Activated CD4-positive, CD25-positive, alpha-beta regulatory T cell treated with anti-CD3 and anti-CD28 coated beads, Interleukin-2, amount 50 U/mL, for 16 hours (primary cell): ENCODE results near the gene ARL4A.
"Not testable (repeated sequence)": the region's sequence is repeated elsewhere in the genome, so short reads cannot be mapped to it uniquely, and the experiment has no call there.

Experiments used
- DNase-seq: peaks from one replicate; pipeline ENCODE4 v3.0.0-alpha.2; 2020; ENCODE audit warnings: low read depth, low spot score

The ARL4A gene, protein sequence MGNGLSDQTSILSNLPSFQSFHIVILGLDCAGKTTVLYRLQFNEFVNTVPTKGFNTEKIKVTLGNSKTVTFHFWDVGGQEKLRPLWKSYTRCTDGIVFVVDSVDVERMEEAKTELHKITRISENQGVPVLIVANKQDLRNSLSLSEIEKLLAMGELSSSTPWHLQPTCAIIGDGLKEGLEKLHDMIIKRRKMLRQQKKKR

DNA sequence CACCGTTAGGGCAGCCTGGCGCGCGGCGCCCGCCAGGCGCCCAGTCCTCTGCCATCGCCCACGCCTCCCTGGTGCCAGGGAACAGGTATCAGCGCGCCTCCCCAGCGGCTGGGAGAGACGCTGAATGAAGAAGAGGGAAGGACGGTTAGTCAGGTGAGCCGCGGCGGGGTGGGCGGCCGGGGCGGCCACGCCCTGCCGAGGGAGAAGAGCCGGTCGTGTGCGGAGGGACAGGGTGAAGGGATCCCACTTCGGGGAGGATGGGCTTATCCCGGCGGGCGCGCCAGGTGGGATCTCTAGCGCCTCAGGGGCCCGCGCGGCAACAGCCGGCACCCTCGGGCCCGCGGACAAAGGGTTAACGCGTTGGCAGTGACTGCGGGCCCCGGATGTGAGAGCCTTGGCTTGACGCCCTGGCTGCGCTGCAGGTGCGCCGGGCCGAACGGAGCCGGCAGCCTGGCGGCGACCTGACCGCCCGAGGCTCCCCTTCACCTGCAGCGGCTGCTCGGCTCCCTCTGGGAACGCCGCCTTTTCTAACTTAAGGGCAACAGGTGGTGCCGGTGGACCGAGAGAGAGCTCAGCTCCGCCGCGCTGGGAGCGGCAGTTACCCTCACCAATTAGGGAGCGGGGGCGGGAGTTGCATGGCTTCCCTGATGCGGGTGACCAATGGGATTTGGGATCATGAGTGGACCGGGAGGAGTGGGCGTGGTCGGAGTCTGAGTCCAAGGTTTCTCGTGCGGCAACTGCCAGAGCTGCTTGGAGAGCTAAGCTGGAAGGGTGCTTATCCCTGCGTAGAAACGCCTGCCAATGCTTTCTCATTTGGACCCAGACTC is at the start of gene ARL4A:
ARL4A (plus strand) TSS at position 743 of the 827 bp plus-strand sequence. CDS start 622 bp downstream, outside the sequence.
- DNase-seq, result peak; percentile 68

DNA sequence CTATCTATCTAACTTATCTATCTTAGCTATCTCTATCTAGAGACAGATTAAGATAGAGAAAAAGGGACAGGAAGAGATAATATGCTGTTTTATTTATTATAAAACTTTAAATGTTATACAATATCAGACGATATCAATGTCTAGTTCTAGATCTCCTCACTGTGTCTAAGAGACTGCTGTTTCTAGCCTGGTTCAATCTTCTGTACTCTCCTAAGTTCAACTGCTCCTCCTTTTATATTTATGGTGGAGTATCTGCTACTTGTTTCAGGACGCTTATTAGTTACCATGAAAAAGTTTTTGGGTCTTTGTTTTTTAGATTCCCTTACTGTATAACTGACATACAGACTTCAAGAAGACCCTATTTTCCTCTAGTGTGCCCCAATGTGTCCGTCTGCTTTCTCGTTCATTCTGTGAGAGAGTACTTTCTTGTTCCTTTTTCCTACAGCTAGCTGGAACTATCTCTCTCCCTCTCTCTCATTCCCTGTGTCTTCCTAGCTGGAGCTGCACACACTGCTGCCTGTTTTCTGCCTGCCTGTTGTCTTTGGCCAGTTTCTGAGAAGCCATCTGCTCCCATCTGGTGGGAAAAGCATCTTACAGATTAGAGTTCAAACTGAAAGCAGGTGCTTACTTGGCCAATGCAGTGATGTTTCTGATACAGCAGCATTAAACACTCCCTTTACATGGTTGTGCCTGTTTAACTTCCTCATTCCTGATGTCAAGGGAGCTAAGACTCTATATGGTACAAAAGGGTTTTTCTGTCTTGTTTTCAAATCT is 49.4 kb upstream of the ARL4A start:
- DNase-seq, result no peak

DNA sequence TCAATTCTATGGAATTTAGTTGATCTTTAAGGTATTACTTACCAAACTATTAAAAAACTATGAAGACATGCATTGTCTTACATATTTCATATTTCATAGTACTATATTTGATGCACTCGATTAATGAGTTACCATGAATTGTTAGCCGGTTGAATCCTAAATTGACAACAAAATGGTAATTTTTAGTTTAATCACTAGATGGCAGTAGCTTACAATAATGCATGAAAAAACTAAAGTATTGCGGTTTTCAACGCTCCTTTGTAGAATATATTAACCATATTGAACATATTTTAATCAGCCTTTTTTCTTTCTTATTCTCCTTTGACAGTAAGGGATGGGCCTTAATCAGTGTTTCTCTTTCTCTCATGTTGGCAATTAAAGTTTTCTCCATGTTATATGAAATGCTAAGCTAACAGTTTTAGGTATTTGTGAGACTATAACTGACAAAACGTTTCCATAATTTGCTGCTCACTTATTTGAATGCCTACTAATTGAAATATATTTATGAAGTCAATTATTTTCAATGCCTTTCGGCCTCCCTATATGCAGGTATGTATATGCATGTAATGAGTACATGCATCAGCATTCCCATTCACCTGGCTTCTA is 48.5 kb upstream of the ARL4A start:
- DNase-seq, result no peak

DNA sequence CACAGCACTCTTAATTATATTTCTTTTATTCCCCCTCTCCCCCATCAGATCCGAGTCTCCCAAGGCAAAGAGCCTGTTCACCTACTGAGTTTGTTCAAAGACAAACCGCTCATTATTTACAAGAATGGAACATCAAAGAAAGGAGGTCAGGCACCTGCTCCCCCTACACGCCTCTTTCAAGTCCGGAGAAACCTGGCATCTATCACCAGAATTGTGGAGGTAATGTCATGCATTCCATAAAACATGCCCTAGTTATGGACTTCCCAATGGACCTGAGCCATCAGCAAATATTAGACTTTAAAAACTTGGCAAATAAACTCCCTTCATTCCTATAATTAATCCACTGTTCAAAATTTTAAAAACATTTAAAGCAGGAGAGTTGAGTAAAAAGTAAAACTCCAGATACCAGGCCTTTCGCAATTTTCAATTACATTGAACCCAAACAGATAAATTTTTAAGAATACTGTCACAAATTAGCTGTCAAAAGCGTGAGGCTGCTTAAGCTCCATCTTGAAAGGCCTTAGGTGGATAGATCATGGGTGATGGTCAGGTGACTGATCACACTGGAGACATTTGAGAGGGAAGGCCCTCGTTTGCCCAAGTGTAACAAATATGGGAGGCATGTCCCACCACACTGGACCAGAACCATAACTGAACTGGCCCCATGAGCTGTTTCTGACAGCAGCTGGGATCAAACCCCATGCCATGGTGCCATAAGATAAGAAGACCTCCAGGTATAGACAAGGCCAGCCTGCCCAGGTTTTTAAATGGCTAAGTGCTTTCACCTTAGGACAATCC is 46.9 kb upstream of the ARL4A start:
- no peak for DNase-seq

DNA sequence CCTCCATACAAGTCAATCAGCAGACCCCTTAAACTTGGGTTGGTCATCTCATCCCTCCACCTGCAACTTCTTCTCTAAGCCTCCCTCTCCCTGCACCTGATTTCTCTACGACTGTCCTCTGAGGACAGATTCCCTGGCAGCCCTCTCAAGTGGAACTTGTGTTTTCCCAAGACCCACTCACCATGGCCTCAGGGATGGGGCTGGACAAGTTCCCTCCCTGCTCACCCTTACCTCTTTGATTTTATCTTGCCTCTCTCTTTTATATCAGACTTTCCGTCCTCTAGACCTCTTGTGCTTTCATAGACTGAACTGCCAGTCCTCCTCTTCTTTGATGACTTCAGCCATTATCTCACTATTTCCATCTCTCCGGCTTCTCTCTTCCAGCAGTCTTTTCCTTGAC is 46.2 kb upstream of the ARL4A start:
- no peak for DNase-seq

DNA sequence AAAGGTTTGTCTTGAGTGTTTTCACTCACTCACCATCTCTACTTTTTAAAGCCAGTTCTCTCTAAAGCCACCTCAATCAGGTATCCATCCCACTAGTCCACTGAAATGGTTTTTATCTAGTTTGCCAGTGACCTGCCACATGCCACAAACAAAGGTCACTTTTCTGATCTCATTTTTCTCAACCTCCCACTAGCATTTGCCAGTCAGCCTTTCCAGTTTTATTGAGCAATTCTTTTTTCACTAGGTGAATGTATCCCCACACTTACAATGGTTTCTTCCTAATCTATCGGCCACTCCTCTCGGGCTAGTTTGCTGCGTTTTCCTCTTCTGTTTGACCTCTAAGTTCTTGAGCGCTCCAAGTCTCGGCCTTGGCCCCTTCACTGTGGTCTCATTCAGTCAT is 44.9 kb upstream of the ARL4A start:
- no peak for DNase-seq

DNA sequence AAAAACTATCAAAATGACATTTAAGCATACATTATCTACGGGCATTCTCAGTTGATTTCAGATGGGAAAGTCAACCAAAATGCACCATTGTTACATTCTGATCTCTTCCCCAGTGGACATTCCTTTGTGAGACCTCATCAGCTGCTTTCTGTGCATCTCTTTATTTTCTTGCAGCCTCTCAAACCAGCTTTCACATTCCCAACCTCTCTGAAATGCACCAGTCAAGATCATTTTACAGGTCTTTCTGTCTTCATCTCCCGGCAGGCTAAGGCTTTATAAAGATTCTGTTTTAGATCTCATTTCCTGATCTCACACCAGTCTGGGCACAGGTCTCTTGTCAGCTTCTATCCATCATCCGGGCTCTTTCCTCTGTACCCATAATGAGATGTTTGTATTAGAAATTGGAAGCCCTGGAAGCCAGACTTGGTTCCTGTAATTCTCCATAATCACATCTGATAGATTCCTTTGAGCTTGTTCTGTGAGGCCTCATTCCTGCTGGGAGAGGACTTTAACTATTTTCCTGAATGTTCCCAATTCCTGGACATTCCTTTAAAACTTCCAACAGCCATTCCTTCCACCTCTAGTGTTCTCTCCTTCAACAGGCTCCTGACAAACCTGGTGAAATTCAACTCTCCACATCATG is 44.3 kb upstream of the ARL4A start:
- DNase-seq, result no peak

DNA sequence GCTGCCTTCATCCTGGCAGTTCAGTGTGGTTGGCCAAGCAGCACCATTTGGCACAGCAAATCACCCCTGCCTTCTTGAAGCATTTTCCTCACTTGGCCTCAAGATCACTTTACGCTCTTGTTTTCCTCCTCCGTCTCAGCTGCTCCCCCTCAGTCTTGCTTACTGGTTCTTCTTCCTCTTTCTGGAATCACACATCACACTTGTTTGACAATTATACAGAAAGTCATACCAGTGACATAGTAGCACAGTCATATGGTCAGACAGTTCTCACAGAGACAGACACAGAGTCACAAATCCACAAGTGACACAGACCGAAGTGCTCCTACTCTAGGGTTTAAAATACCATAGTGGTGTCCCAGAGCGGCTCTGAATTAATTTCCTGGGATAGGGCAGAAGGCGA is 43.8 kb upstream of the ARL4A start:
- DNase-seq, result no peak

DNA sequence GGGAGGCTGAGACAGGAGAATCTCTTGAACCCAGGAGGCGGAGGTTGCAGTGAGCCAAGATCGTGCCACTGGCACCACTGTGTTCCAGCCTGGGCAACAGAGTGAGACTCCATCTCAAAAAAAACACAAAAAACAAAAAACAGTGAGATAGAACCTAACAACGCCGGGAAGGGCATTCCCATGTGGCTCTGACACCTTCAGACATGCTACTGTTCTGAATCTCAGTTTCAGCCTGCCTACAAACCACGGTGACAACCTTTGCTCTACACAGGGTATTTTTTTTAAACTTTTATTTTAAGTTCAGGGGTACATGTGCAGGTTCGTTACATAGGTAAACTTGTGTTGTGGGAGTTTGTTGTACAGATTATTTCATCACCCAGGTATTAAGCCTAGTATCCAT is 42.2 kb upstream of the ARL4A start:
- DNase-seq, result not testable (repeated sequence)

DNA sequence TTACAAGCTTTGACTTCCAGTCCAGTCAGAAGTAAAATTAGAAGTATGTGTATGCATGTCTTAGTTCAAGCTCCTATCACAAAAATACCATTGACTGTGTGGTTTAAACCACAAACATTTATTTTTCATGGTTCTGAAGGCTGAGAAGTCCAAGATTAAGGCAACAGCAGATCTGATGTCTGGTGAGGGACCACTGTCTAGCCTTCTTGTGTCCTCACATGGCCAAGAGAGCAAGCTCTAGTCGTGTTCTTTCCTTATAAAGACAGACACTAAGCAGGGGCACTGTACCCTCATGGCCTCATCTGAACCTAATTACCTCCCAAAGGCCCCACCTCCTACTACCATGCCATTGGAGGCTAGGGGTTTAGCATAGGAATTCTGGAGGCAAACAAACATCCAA is 41.3 kb upstream of the ARL4A start:
- DNase-seq, result no peak

DNA sequence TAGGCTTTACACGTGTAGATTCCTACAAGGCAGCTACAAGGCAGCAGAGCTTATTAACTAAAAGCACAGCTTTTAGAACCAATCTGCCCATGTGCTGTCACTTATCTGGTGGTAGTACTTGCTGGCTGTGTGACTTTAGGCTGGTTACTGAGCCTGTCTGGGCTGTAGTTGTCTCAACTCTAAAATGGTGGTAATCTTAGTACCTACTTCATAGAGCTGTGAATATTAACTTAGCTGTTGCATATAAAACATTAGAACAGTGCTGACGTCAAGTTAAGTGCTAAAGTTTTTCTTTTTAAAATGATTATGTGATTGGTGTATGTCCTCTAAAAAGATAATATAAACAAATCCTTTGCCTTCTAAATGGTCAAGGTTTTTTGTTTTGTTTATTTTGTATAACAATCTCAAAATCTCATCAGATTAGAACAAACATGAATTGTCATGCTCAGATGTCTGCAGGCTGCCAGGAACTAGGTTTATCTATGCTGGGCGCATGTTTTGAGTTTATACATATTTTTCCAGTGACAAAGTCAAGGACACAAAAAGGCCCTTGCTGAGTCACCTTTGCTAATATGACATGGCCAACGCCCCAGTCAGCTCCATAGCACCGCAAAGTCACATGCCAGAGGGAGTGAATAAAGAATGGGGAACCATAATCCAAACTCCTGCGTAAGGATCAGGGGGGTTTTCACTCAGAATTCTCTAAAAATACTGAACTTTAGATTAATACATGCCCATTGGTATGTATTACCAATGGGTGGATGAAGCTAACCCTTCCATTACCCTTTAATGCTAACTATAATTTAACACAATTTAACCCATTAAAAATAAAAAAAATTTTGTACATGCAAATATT is 39.8 kb upstream of the ARL4A start:
- no peak for DNase-seq

DNA sequence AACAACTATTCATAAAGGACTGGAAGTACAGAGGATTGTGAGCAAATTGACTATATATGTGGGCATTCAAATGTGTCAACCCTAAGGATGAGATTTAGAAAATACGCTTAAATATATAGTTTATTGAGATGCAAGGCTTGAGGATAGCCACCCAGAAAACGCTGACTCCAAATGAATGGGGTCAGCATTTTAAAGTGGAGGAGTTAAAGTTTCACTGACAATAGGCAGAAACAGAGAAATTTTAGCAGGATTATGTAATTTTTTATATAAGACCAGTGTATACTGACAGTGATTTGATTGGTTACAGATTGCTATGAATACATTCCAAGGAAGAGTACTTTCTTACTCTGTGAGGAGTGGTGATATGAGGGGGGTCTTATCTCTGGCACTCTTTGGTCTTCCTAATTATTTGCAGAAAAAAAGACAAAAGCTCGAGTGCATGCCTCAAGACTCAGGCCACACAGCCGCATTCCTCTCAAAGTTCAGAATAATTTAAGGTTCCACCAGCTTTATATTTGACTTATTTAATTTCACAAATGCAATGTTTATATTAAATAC is 38.6 kb upstream of the ARL4A start:
- DNase-seq, result no peak

DNA sequence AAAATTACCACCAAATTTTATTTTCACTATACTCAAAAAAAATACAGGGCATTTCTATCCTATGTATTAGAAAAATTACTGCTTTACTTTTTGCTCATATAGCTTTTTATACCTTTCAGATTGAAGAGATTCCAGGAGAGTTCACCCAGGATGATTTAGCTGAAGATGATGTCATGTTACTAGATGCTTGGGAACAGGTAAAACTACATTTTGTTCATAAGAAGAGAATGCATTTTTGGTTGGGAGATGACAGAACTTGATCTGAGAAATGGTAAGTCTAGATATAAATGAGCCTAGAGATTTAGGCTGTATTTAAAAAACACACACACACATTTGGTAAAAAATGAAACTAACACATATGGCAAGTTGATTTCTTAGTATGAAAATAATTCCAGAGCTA is 38.1 kb upstream of the ARL4A start:
- no peak for DNase-seq

DNA sequence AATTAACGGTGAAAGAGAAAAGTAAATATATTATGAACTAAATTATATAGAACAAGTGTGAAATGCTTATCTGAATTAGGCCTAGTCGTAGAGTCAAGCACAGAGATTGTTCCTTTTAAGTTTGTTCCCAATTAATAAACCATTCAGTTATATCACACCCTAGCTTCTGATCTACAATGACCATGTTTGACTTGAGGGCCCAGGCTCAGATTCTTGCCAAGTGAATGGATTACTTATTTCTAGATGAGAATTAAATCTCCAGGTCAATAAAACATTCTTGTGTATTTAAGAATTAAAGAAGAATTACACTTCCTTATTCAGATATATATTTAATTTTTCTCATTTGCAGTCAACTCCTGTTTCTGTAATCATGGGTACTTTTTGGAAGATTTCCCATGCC is 37.4 kb upstream of the ARL4A start:
- DNase-seq, result no peak

DNA sequence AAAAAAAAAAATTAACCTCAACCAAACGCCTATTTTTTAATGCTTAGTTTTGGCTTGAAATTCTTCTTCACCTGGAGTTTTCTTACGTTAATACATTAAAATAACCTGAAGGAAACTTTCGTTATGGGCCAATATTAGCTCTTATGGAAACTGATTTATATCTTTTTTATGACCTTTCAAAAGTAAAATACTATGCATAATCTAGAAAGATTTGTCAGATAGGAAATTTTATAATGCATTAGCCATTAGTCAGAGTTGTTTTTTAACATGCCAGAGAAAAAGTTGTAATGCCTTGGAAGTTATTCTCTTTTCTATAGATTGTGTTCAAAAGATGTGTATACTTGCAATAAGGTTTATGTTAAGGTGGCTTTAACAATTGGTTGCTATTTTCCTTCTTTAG is 34.3 kb upstream of the ARL4A start:
- no peak for DNase-seq

DNA sequence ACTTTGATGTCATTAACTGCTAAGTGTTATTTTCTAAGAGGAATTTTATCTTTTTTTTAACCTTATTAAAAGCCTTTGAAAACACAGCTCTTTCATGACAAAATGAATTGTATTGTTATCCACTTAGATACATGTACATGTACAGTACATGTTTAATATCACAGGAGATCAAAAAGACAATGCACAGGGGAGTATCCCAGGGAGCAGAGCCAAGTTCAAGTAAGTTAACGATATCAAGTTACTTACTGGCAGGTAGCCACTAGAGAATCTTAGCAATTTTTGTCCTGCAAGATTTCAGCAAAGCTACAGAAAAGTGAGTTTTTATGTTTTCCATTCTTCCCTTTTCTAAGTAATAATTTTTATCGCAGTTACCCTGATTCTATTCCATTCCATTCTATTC is 33.9 kb upstream of the ARL4A start:
- no peak for DNase-seq

DNA sequence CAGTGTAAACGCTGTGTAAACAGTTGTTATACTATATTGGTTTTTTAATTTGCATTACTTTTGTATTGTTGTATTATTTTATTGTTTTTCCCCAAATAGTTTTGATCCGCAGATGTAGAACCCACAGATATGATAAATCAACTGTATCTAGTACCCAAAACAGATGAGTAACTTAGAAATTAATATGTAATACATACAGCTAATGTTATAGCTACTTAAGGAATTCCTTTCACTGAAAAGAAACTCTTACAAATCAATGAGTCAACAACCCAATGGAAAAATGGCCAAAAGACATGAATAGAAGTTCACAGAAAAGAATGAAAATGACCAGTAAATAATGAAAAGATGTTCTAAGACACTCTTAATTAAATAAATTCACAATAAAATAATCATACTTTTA is 32.3 kb upstream of the ARL4A start:
- no peak for DNase-seq

DNA sequence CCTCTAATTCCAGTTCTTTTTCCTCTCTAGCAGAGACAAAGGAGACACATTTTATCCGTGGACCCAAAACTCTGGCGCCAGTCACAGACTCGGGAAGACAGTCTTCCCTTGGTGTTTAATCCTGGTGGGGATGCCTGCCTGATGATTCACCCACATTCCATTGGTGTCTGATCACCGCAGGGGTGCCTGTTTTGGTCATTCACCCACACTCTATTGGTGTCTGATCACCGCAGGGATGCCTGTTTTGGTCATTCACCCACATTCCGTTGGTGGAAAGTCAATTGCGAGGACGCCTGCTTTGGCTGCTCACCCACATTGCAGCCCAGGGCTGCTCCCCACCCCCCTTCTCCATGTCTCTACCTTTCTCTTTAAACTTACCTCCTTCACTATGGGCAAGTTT is 27.0 kb upstream of the ARL4A start:
- DNase-seq, result not testable (repeated sequence)

DNA sequence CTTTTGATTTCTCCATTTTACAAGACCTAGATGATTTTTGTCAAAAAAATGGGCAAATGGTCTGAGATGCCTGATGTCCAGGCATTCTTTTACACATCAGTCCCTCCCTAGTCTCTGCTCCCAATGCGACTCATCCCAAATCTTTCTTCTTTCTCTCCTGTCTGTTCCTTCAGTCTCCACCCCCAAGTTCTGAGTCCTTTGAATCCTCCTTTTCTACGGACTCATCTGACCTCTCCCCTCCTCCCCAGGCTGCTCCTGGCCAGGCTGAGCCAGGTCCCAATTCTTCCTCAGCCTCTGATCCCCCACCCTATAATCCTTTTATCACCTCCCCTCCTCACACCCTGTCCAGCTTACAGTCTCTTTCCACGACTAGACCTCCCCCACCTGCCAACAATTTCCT is 26.4 kb upstream of the ARL4A start:
- DNase-seq, result not testable (repeated sequence)

DNA sequence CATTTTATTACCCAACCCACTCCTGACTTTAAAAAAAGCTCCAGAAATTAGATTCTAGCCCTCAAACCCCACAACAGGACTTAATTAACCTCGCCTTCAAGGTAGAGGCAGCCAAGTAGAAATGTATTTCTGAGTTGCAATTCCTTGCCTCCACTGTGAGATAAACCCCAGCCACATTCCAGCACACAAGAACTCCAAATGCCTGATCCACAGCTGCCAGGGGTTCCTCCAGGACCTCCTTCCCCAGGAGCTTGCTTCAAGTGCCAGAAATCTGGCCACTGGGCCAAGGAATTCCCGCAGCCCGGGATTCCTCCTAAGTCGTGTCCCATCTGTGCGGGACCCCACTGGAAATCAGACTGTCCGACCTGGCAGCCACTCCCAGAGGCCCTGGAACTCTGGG is 25.9 kb upstream of the ARL4A start:
- no peak for DNase-seq
